Right lobe of liver (tissue), 4 donors: Measurements from ENCODE around the gene STAC.

ENCODE experiments used
- POLR2A ChIP-seq: fragments of 450-650 bp; IDR thresholded peaks from one replicate; pipeline ENCODE4 v1.6.1; 2017; ENCODE audit warnings: antibody characterized with exemption, mild to moderate bottlenecking
- TF ChIP-seq, protein P1 (sequence below), 4 donors: fragments of 200-600 bp in 3 of 4; fragments of 450-650 bp in 1 of 4; IDR thresholded peaks; one replicate each; pipeline versions ENCODE4 v1.5.1 to v1.8.0; 2016 to 2022; ENCODE audit warnings: antibody characterized with exemption in 4 of 4, mild to moderate bottlenecking in 2 of 4
- donor health status: DM: no; HTN: no; CAD: no.
- donor health status: DM: no; HTN: no; CAD: no.
- donor health status: DM: no; HTN: yes; CAD: no.

- TF ChIP-seq, protein P1, sequence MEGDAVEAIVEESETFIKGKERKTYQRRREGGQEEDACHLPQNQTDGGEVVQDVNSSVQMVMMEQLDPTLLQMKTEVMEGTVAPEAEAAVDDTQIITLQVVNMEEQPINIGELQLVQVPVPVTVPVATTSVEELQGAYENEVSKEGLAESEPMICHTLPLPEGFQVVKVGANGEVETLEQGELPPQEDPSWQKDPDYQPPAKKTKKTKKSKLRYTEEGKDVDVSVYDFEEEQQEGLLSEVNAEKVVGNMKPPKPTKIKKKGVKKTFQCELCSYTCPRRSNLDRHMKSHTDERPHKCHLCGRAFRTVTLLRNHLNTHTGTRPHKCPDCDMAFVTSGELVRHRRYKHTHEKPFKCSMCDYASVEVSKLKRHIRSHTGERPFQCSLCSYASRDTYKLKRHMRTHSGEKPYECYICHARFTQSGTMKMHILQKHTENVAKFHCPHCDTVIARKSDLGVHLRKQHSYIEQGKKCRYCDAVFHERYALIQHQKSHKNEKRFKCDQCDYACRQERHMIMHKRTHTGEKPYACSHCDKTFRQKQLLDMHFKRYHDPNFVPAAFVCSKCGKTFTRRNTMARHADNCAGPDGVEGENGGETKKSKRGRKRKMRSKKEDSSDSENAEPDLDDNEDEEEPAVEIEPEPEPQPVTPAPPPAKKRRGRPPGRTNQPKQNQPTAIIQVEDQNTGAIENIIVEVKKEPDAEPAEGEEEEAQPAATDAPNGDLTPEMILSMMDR (IDR thresholded peaks at IDR 0.05): no peak
- no peak for TF ChIP-seq POLR2A
These were observed 107.3 kb downstream of the STAC start for GRCh38 chr3:36487616-36488015.
